ENCODE results near the gene ADGRD1.

The ADGRD1 gene

GRCh38 chr12:131140697-131141096, 187.0 kb downstream of the ADGRD1 start:
- in situ Hi-C loops (cut with HindIII; ENCODE audit: low pct_ligation_motif_present, low pct_unique_long_range_greater_than_20kb, low sequenced_read_pairs), result no loop called here
- DNase-seq, result no peak

- DNase-seq, result no peak
- in situ Hi-C loops (cut with HindIII; ENCODE audit: low pct_ligation_motif_present, low pct_unique_long_range_greater_than_20kb, low sequenced_read_pairs), result no loop called here
Observed at GRCh38 chr12:131141514-131141913, 187.8 kb downstream of the ADGRD1 start.

- in situ Hi-C loops (cut with HindIII; ENCODE audit: low pct_ligation_motif_present, low pct_unique_long_range_greater_than_20kb, low sequenced_read_pairs), result no loop called here
- DNase-seq, result no peak
Observed at GRCh38 chr12:131142891-131143657, 189.4 kb downstream of the ADGRD1 start.

GRCh38 chr12:131146173-131146675, 192.5 kb downstream of the ADGRD1 start:
- DNase-seq, result no peak
- in situ Hi-C loops (cut with HindIII; ENCODE audit: low pct_ligation_motif_present, low pct_unique_long_range_greater_than_20kb, low sequenced_read_pairs), result no loop called here

GRCh38 chr12:131147293-131147692, 193.6 kb downstream of the ADGRD1 start:
- DNase-seq, result no peak
- in situ Hi-C loops (cut with HindIII; ENCODE audit: low pct_ligation_motif_present, low pct_unique_long_range_greater_than_20kb, low sequenced_read_pairs), result no loop called here

- in situ Hi-C loops (cut with HindIII; ENCODE audit: low pct_ligation_motif_present, low pct_unique_long_range_greater_than_20kb, low sequenced_read_pairs), result no loop called here
- DNase-seq, result no peak
Observed at GRCh38 chr12:131147894-131148293, 194.2 kb downstream of the ADGRD1 start.

GRCh38 chr12:131151558-131152345, 198.0 kb downstream of the ADGRD1 start:
- no peak for DNase-seq
- in situ Hi-C loops (cut with HindIII; ENCODE audit: low pct_ligation_motif_present, low pct_unique_long_range_greater_than_20kb, low sequenced_read_pairs), result no loop called here

- in situ Hi-C loops (cut with HindIII; ENCODE audit: low pct_ligation_motif_present, low pct_unique_long_range_greater_than_20kb, low sequenced_read_pairs), result no loop called here
- DNase-seq, result no peak
Observed at GRCh38 chr12:131152587-131152986, 198.9 kb downstream of the ADGRD1 start.

- in situ Hi-C loops (cut with HindIII; ENCODE audit: low pct_ligation_motif_present, low pct_unique_long_range_greater_than_20kb, low sequenced_read_pairs), result no loop called here
- no peak for DNase-seq
Observed at GRCh38 chr12:131153016-131153415, 199.3 kb downstream of the ADGRD1 start.

- in situ Hi-C loops (cut with HindIII; ENCODE audit: low pct_ligation_motif_present, low pct_unique_long_range_greater_than_20kb, low sequenced_read_pairs), result no loop called here
Observed at GRCh38 chr12:131153956-131154355, 200.2 kb downstream of the ADGRD1 start.

GRCh38 chr12:131155131-131155530, 201.4 kb downstream of the ADGRD1 start:
- in situ Hi-C loops (cut with HindIII; ENCODE audit: low pct_ligation_motif_present, low pct_unique_long_range_greater_than_20kb, low sequenced_read_pairs), result no loop called here
- DNase-seq, result no peak

More at GRCh38 chr12:131153956-131154355, 200.2 kb downstream of the ADGRD1 start:
- no peak for DNase-seq

- no peak for DNase-seq
- in situ Hi-C loops (cut with HindIII; ENCODE audit: low pct_ligation_motif_present, low pct_unique_long_range_greater_than_20kb, low sequenced_read_pairs), result no loop called here
Observed at GRCh38 chr12:131157743-131158142, 204.0 kb downstream of the ADGRD1 start.

GRCh38 chr12:131159660-131160059, 206.0 kb downstream of the ADGRD1 start:
- no peak for DNase-seq
- in situ Hi-C loops (cut with HindIII; ENCODE audit: low pct_ligation_motif_present, low pct_unique_long_range_greater_than_20kb, low sequenced_read_pairs), result no loop called here

GRCh38 chr12:131162113-131162512, 208.4 kb downstream of the ADGRD1 start:
- in situ Hi-C loops (cut with HindIII; ENCODE audit: low pct_ligation_motif_present, low pct_unique_long_range_greater_than_20kb, low sequenced_read_pairs), result no loop called here
- no peak for DNase-seq

- in situ Hi-C loops (cut with HindIII; ENCODE audit: low pct_ligation_motif_present, low pct_unique_long_range_greater_than_20kb, low sequenced_read_pairs), result no loop called here
Observed at GRCh38 chr12:131163189-131163738, 209.6 kb downstream of the ADGRD1 start.

GRCh38 chr12:131164096-131164872, 210.6 kb downstream of the ADGRD1 start:
- no peak for DNase-seq
- in situ Hi-C loops (cut with HindIII; ENCODE audit: low pct_ligation_motif_present, low pct_unique_long_range_greater_than_20kb, low sequenced_read_pairs), result no loop called here

More at GRCh38 chr12:131163189-131163738, 209.6 kb downstream of the ADGRD1 start:
- no peak for DNase-seq

GRCh38 chr12:131166717-131167116, 213.0 kb downstream of the ADGRD1 start:
- in situ Hi-C loops (cut with HindIII; ENCODE audit: low pct_ligation_motif_present, low pct_unique_long_range_greater_than_20kb, low sequenced_read_pairs), result no loop called here

GRCh38 chr12:131167334-131167733, 213.6 kb downstream of the ADGRD1 start:
- in situ Hi-C loops (cut with HindIII; ENCODE audit: low pct_ligation_motif_present, low pct_unique_long_range_greater_than_20kb, low sequenced_read_pairs), result no loop called here
- no peak for DNase-seq

More at GRCh38 chr12:131166717-131167116, 213.0 kb downstream of the ADGRD1 start:
- DNase-seq, result no peak

Measured in ACHN (cell line).